HEK293 (cell line): ENCODE measurements around the gene DHX16.

ENCODE experiments used
- FEZF1 ChIP-seq: fragments of 450-650 bp; formaldehyde crosslinking; IDR thresholded peaks from 2 replicates; pipeline ENCODE4 v1.5.1; 2016; ENCODE audit warnings: missing biosample characterization, missing genetic modification characterization
- KLF1 ChIP-seq: fragments of 450-650 bp; formaldehyde crosslinking; IDR thresholded peaks from 2 replicates; pipeline ENCODE4 v1.5.1; 2016; ENCODE audit warnings: missing biosample characterization, missing genetic modification characterization
- KLF16 ChIP-seq: fragments of 450-650 bp; formaldehyde crosslinking; IDR thresholded peaks from 2 replicates; pipeline ENCODE4 v1.5.1; 2017; ENCODE audit warnings: missing biosample characterization, missing genetic modification characterization
- MZF1 ChIP-seq: fragments of 450-650 bp; formaldehyde crosslinking; IDR thresholded peaks from 2 replicates; pipeline ENCODE4 v1.5.1; 2017; ENCODE audit warnings: missing biosample characterization, missing genetic modification characterization, borderline replicate concordance
- PRDM1 ChIP-seq: fragments of 450-650 bp; formaldehyde crosslinking; IDR thresholded peaks from 2 replicates; pipeline ENCODE4; 2016; ENCODE audit warnings: missing biosample characterization, missing genetic modification characterization
- PRDM2 ChIP-seq: fragments of 450-650 bp; formaldehyde crosslinking; IDR thresholded peaks from 2 replicates; pipeline ENCODE4 v1.5.1; 2016; ENCODE audit warnings: missing biosample characterization, missing genetic modification characterization, borderline replicate concordance
- SALL2 ChIP-seq: fragments of 450-650 bp; formaldehyde crosslinking; IDR thresholded peaks from 2 replicates; pipeline ENCODE4 v1.5.0; 2017; ENCODE audit warnings: missing biosample characterization, mild to moderate bottlenecking, missing genetic modification characterization, borderline replicate concordance
- SCRT2 ChIP-seq: fragments of 450-650 bp; formaldehyde crosslinking; IDR thresholded peaks from 2 replicates; pipeline ENCODE4 v1.5.1; 2016; ENCODE audit warnings: missing biosample characterization, missing genetic modification characterization
- SP7 ChIP-seq: fragments of 450-650 bp; formaldehyde crosslinking; IDR thresholded peaks from 2 replicates; pipeline ENCODE4 v1.5.1; 2016; ENCODE audit warnings: missing biosample characterization, missing genetic modification characterization
- TRIM28 ChIP-seq: IDR thresholded peaks from 2 replicates; pipeline ENCODE4 v1.6.1; 2011; ENCODE audit warnings: low read length, control low read depth, borderline replicate concordance
- YY1 ChIP-seq: fragments of 450-650 bp; formaldehyde crosslinking; IDR thresholded peaks from 2 replicates; pipeline ENCODE4 v1.5.1; 2018; ENCODE audit warnings: missing biosample characterization, missing genetic modification characterization
- ZBTB7A ChIP-seq: fragments of 450-650 bp; formaldehyde crosslinking; IDR thresholded peaks from 2 replicates; pipeline ENCODE4 v1.5.1; 2016; ENCODE audit warnings: low read depth, missing biosample characterization, missing genetic modification characterization
- ZEB2 ChIP-seq: fragments of 450-650 bp; formaldehyde crosslinking; IDR thresholded peaks from 2 replicates; pipeline ENCODE4 v1.5.1; 2016; ENCODE audit warnings: missing biosample characterization, missing genetic modification characterization
- ZNF146 ChIP-seq: fragments of 450-650 bp; formaldehyde crosslinking; IDR thresholded peaks from 2 replicates; pipeline ENCODE4 v1.5.1; 2016; ENCODE audit warnings: missing biosample characterization, missing genetic modification characterization
- ZNF23 ChIP-seq: fragments of 450-650 bp; formaldehyde crosslinking; IDR thresholded peaks from 2 replicates; pipeline ENCODE4 v1.5.1; 2016; ENCODE audit warnings: missing biosample characterization, missing genetic modification characterization, borderline replicate concordance
- ZNF24 ChIP-seq: fragments of 450-650 bp; formaldehyde crosslinking; IDR thresholded peaks from 2 replicates; pipeline ENCODE4 v1.5.1; 2016; ENCODE audit warnings: missing biosample characterization, missing genetic modification characterization
- ZNF266 ChIP-seq: fragments of 450-650 bp; formaldehyde crosslinking; IDR thresholded peaks from 2 replicates; pipeline ENCODE4 v1.5.1; 2016; ENCODE audit warnings: missing biosample characterization, missing genetic modification characterization, low read depth
- ZNF280C ChIP-seq: fragments of 450-650 bp; formaldehyde crosslinking; IDR thresholded peaks from 2 replicates; pipeline ENCODE4 v1.5.1; 2016; ENCODE audit warnings: missing biosample characterization, missing genetic modification characterization
- ZNF341 ChIP-seq: fragments of 450-650 bp; formaldehyde crosslinking; IDR thresholded peaks from 2 replicates; pipeline ENCODE4; 2016; ENCODE audit warnings: low read depth, missing biosample characterization, missing genetic modification characterization
- ZNF501 ChIP-seq: fragments of 450-650 bp; formaldehyde crosslinking; IDR thresholded peaks from 2 replicates; pipeline ENCODE4 v1.5.1; 2016; ENCODE audit warnings: missing biosample characterization, missing genetic modification characterization
- ZNF514 ChIP-seq: fragments of 450-650 bp; formaldehyde crosslinking; IDR thresholded peaks from 2 replicates; pipeline ENCODE4 v1.5.1; 2016; ENCODE audit warnings: missing biosample characterization, missing genetic modification characterization
- ZNF530 ChIP-seq: fragments of 450-650 bp; formaldehyde crosslinking; IDR thresholded peaks from 2 replicates; pipeline ENCODE4 v1.5.1; 2016; ENCODE audit warnings: low read depth, missing biosample characterization, missing genetic modification characterization
- ZNF585B ChIP-seq: fragments of 450-650 bp; formaldehyde crosslinking; IDR thresholded peaks from 2 replicates; pipeline ENCODE4 v1.5.1; 2016; ENCODE audit warnings: missing biosample characterization, missing genetic modification characterization
- ZNF658 ChIP-seq: fragments of 450-650 bp; formaldehyde crosslinking; IDR thresholded peaks from 2 replicates; pipeline ENCODE4; 2016; ENCODE audit warnings: missing biosample characterization, missing genetic modification characterization
- ZNF776 ChIP-seq: fragments of 450-650 bp; formaldehyde crosslinking; IDR thresholded peaks from 2 replicates; pipeline ENCODE4 v1.5.0; 2017; ENCODE audit warnings: missing biosample characterization, missing genetic modification characterization, borderline replicate concordance
- ZNF837 ChIP-seq: fragments of 450-650 bp; formaldehyde crosslinking; IDR thresholded peaks from 2 replicates; pipeline ENCODE4 v1.5.1; 2016; ENCODE audit warnings: missing biosample characterization, missing genetic modification characterization
- TF ChIP-seq, protein P1 (sequence below): fragments of 450-650 bp; formaldehyde crosslinking; IDR thresholded peaks from 2 replicates; pipeline ENCODE4 v1.5.1; 2016; ENCODE audit warnings: missing biosample characterization, missing genetic modification characterization
- TF ChIP-seq, protein P2 (sequence below): fragments of 450-650 bp; formaldehyde crosslinking; IDR thresholded peaks from 2 replicates; pipeline ENCODE4 v1.5.1; 2016; ENCODE audit warnings: missing biosample characterization, missing genetic modification characterization

Gene DHX16

GRCh38 chr6:30672445-30673253 is at the start of gene DHX16 (continued):
- TF ChIP-seq ZEB2 (tag by site-specific recombination) (peak; percentile 93), ZNF530 (tag by site-specific recombination) (no peak), SCRT2 (peak; percentile 100), ZNF514 (tag by site-specific recombination) (no peak), FEZF1 (no peak), ZNF266 (no peak), MZF1 (tag by site-specific recombination) (no peak), ZBTB7A (tag by site-specific recombination) (no peak), ZNF585B (no peak), YY1 (tag by site-specific recombination) (peak; percentile 59; the same call in 1 of the 2 replicates), ZNF658 (0 out of 2 replicates have a peak, but pooled peaks have one; percentile 48), ZNF23 (tag by site-specific recombination) (no peak), PRDM2 (tag by site-specific recombination) (no peak), ZNF146 (tag by site-specific recombination) (no peak), ZNF280C (no peak), SALL2 (tag by site-specific recombination) (no peak), PRDM1 (tag by site-specific recombination) (peak; percentile 79), KLF1 (tag by site-specific recombination) (peak; percentile 7; the same call in 1 of the 2 replicates), ZNF501 (tag by site-specific recombination) (peak; percentile 88), ZNF837 (tag by site-specific recombination) (no peak), ZNF776 (no peak), KLF16 (tag by site-specific recombination) (no peak), ZNF341 (tag by site-specific recombination) (0 out of 2 replicates have a peak, but pooled peaks have one; percentile 21), TRIM28 (peak; percentile 80), ZNF24 (tag by site-specific recombination) (peak; percentile 94), SP7 (tag by site-specific recombination) (peak; percentile 65)
- TF ChIP-seq, protein P1, sequence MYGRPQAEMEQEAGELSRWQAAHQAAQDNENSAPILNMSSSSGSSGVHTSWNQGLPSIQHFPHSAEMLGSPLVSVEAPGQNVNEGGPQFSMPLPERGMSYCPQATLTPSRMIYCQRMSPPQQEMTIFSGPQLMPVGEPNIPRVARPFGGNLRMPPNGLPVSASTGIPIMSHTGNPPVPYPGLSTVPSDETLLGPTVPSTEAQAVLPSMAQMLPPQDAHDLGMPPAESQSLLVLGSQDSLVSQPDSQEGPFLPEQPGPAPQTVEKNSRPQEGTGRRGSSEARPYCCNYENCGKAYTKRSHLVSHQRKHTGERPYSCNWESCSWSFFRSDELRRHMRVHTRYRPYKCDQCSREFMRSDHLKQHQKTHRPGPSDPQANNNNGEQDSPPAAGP (tag by site-specific recombination): peak; percentile 48; the same call in 1 of the 2 replicates
- TF ChIP-seq, protein P2, sequence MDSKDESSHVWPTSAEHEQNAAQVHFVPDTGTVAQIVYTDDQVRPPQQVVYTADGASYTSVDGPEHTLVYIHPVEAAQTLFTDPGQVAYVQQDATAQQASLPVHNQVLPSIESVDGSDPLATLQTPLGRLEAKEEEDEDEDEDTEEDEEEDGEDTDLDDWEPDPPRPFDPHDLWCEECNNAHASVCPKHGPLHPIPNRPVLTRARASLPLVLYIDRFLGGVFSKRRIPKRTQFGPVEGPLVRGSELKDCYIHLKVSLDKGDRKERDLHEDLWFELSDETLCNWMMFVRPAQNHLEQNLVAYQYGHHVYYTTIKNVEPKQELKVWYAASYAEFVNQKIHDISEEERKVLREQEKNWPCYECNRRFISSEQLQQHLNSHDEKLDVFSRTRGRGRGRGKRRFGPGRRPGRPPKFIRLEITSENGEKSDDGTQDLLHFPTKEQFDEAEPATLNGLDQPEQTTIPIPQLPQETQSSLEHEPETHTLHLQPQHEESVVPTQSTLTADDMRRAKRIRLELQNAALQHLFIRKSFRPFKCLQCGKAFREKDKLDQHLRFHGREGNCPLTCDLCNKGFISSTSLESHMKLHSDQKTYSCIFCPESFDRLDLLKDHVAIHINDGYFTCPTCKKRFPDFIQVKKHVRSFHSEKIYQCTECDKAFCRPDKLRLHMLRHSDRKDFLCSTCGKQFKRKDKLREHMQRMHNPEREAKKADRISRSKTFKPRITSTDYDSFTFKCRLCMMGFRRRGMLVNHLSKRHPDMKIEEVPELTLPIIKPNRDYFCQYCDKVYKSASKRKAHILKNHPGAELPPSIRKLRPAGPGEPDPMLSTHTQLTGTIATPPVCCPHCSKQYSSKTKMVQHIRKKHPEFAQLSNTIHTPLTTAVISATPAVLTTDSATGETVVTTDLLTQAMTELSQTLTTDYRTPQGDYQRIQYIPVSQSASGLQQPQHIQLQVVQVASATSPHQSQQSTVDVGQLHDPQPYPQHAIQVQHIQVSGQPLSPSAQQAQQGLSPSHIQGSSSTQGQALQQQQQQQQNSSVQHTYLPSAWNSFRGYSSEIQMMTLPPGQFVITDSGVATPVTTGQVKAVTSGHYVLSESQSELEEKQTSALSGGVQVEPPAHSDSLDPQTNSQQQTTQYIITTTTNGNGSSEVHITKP (tag by site-specific recombination): peak; percentile 68
